H9 (cell line): Measurements from ENCODE around the gene DIAPH2. TPM values are rescaled to one million over a fixed set of nuclear protein-coding genes. Genes with fewer than 3 reads are reported as not detected.

Experiments
- DNase-seq: peaks from one replicate; pipeline ENCODE4 v3.0.0-alpha.2; 2017
- H2AFZ ChIP-seq: one replicate; pipeline ENCODE4 v1.6.1; 2013; ENCODE audit warnings: mild to moderate bottlenecking, low read length, control low read depth, moderate library complexity
- H2AK5ac ChIP-seq: 2 replicates; pipeline ENCODE4 v1.6.1; 2013; ENCODE audit warnings: low read length, control low read depth, mixed read lengths; ENCODE audit not compliant: insufficient read length
- H2BK120ac ChIP-seq: one replicate; pipeline ENCODE4 v1.6.1; 2013; ENCODE audit warnings: low read depth, mild to moderate bottlenecking, low read length, control low read depth, inconsistent platforms; ENCODE audit not compliant: poor library complexity, severe bottlenecking
- H2BK12ac ChIP-seq: 2 replicates; pipeline ENCODE4 v1.6.1; 2013; ENCODE audit warnings: low read length, control low read depth, mixed read lengths, low read depth; ENCODE audit not compliant: insufficient read length
- H2BK15ac ChIP-seq: 2 replicates; pipeline ENCODE4 v1.6.1; 2013; ENCODE audit warnings: low read depth, low read length, control low read depth
- H2BK20ac ChIP-seq: one replicate; pipeline ENCODE4 v1.6.1; 2013; ENCODE audit warnings: low read depth, mild to moderate bottlenecking, low read length, control low read depth, inconsistent platforms; ENCODE audit not compliant: poor library complexity, severe bottlenecking
- H2BK5ac ChIP-seq: 2 replicates; pipeline ENCODE4 v1.6.1; 2013; ENCODE audit warnings: low read length, control low read depth, mixed read lengths; ENCODE audit not compliant: insufficient read length
- H3K14ac ChIP-seq: 2 replicates; pipeline ENCODE4 v1.6.1; 2013; ENCODE audit warnings: low read length, control low read depth; ENCODE audit not compliant: insufficient read depth
- H3K18ac ChIP-seq: 2 replicates; pipeline ENCODE4 v1.6.1; 2013; ENCODE audit warnings: low read depth, mild to moderate bottlenecking, mixed read lengths, low read length, control low read depth; ENCODE audit not compliant: insufficient read length
- H3K23ac ChIP-seq: 2 replicates; pipeline ENCODE4 v1.6.1; 2013; ENCODE audit warnings: low read length, control low read depth, mixed read lengths, low read depth; ENCODE audit not compliant: insufficient read length
- H3K23me2 ChIP-seq: 2 replicates; pipeline ENCODE4 v1.6.1; 2013; ENCODE audit warnings: low read depth, mild to moderate bottlenecking, mixed read lengths, low read length, control low read depth; ENCODE audit not compliant: insufficient read length, poor library complexity, severe bottlenecking
- H3K27ac ChIP-seq: 2 replicates; pipeline ENCODE4 v1.5.1; 2013; ENCODE audit warnings: low read length, control low read depth, mixed read lengths, low read depth; ENCODE audit not compliant: insufficient read length
- H3K27me3 ChIP-seq: 2 replicates; pipeline ENCODE4 v1.6.1; 2013; ENCODE audit warnings: low read length, control low read depth, inconsistent platforms; ENCODE audit not compliant: insufficient read depth
- H3K4ac ChIP-seq: 2 replicates; pipeline ENCODE4 v1.6.1; 2013; ENCODE audit warnings: low read depth, mild to moderate bottlenecking, control low read depth, inconsistent platforms, low read length, moderate library complexity
- H3K4me1 ChIP-seq: 2 replicates; pipeline ENCODE4 v1.6.1; 2013; ENCODE audit warnings: low read length, control low read depth, inconsistent platforms; ENCODE audit not compliant: insufficient read depth
- H3K4me2 ChIP-seq: 2 replicates; pipeline ENCODE4 v1.6.1; 2013; ENCODE audit warnings: low read length, control low read depth, mixed read lengths; ENCODE audit not compliant: insufficient read length, insufficient read depth
- H3K56ac ChIP-seq: 2 replicates; pipeline ENCODE4 v1.6.1; 2013; ENCODE audit warnings: low read depth, mild to moderate bottlenecking, mixed read lengths, low read length, control low read depth; ENCODE audit not compliant: insufficient read length
- H3K79me1 ChIP-seq: 2 replicates; pipeline ENCODE4 v1.6.1; 2013; ENCODE audit warnings: low read depth, mild to moderate bottlenecking, moderate library complexity, low read length, control low read depth, inconsistent platforms; ENCODE audit not compliant: insufficient read depth, poor library complexity, severe bottlenecking
- H3K79me2 ChIP-seq: 2 replicates; pipeline ENCODE4 v1.6.1; 2013; ENCODE audit warnings: low read length, control low read depth, inconsistent platforms; ENCODE audit not compliant: insufficient read depth
- H3K9ac ChIP-seq: 2 replicates; pipeline ENCODE4 v1.6.1; 2013; ENCODE audit warnings: low read length, control low read depth, mixed read lengths; ENCODE audit not compliant: insufficient read length; ENCODE audit errors: extremely low read depth
- H3K9me3 ChIP-seq: one replicate; pipeline ENCODE4 v1.6.1; 2013; ENCODE audit warnings: low read depth, low read length, inconsistent platforms; ENCODE audit not compliant: control insufficient read depth
- H3T11ph ChIP-seq: one replicate; pipeline ENCODE4 v1.6.1; 2013; ENCODE audit warnings: mild to moderate bottlenecking, low read length, control low read depth, inconsistent platforms
- H4K20me1 ChIP-seq: one replicate; pipeline ENCODE4 v1.6.1; 2013; ENCODE audit not compliant: control insufficient read depth, insufficient read length, insufficient read depth
- H4K5ac ChIP-seq: 2 replicates; pipeline ENCODE4 v1.6.1; 2013; ENCODE audit warnings: low read depth, mild to moderate bottlenecking, mixed read lengths, low read length, control low read depth; ENCODE audit not compliant: insufficient read length
- H4K8ac ChIP-seq: replicated peaks from 2 replicates; pipeline ENCODE4 v1.6.1; 2013; ENCODE audit warnings: low read length, control low read depth, mixed read lengths, low read depth; ENCODE audit not compliant: insufficient read length
- H4K91ac ChIP-seq: 2 replicates; pipeline ENCODE4 v1.6.1; 2013; ENCODE audit warnings: low read depth, mild to moderate bottlenecking, moderate library complexity, mixed read lengths, low read length, control low read depth; ENCODE audit not compliant: insufficient read length
- H3K27ac Mint-ChIP-seq, 3 experiments: 2 replicates in 2 of 3; 3 replicates in 1 of 3; pipeline ENCODE4 v1.8.0; 2020 to 2021; ENCODE audit warnings: mixed read lengths in 3 of 3, mild to moderate bottlenecking in 1 of 3, moderate library complexity in 1 of 3
- H3K27me3 Mint-ChIP-seq: 2 replicates; pipeline ENCODE4 v1.8.0; 2021; ENCODE audit warnings: low read depth, mild to moderate bottlenecking, moderate library complexity, mixed read lengths
- H3K36me3 Mint-ChIP-seq, 3 experiments: 2 replicates in 2 of 3; 3 replicates in 1 of 3; pipeline ENCODE4 v1.8.0; 2020 to 2021; ENCODE audit warnings: low read depth in 3 of 3, mixed read lengths in 3 of 3; ENCODE audit not compliant: insufficient read depth in 1 of 3
- H3K4me1 Mint-ChIP-seq, 2 experiments: 2 replicates each; pipeline ENCODE4 v1.8.0; 2020; ENCODE audit warnings: mixed read lengths in 2 of 2
- H3K4me3 Mint-ChIP-seq, 2 experiments: 2 replicates in 1 of 2; 3 replicates in 1 of 2; pipeline ENCODE4 v1.8.0; 2020 to 2021; ENCODE audit warnings: mild to moderate bottlenecking in 2 of 2, mixed read lengths in 2 of 2, moderate library complexity in 1 of 2
- H3K9me3 Mint-ChIP-seq, 2 experiments: 2 replicates in 1 of 2; 3 replicates in 1 of 2; pipeline ENCODE4 v1.8.0; 2020; ENCODE audit warnings: mild to moderate bottlenecking in 2 of 2, mixed read lengths in 2 of 2, moderate library complexity in 1 of 2
- CTCF ChIP-seq: fragments of 200-600 bp; sonication (generic); conservative IDR thresholded peaks from 3 replicates; pipeline ENCODE4 v1.8.0; 2021; ENCODE audit warnings: antibody characterized with exemption, mild to moderate bottlenecking
- total RNA-seq: library from RNA; stranded (reverse); gene quantifications from 2 replicates; pipeline ENCODE4 v1.2.1, GENCODE V29; 2021

Gene DIAPH2
- total RNA-seq, 1 experiment from 2014 or later = 45.4 TPM

- Histone ChIP-seq H3K79me1 (no peaks in the 10 kb centered on the region), H2BK12ac (no peak overlapping the region), H3K14ac (no peak overlapping the region), H3K4me1 (no peaks in the 10 kb centered on the region), H3K23me2 (no peaks in the 10 kb centered on the region), H2BK5ac (no peak overlapping the region), H2BK20ac (no peak overlapping the region), H3K18ac (no peak overlapping the region), H3K56ac (no peak overlapping the region), H3K79me2 (no peaks in the 10 kb centered on the region; the same call in 1 of the 2 replicates), H4K91ac (no peak overlapping the region), H3K4ac (no peak overlapping the region), H2AK5ac (no peak overlapping the region), H2BK120ac (no peak overlapping the region), H4K5ac (no peak overlapping the region), H3T11ph (no peak overlapping the region), H2BK15ac (no peak overlapping the region), H3K27ac (no peak overlapping the region), H3K23ac (no peak overlapping the region), H4K20me1 (no peaks in the 10 kb centered on the region), H3K27me3 (no peaks in the 10 kb centered on the region), H3K4me2 (no peak overlapping the region), H2AFZ (no peak overlapping the region), H3K9me3 (no peaks in the 10 kb centered on the region), H4K8ac (no peak overlapping the region), H3K9ac (no peak overlapping the region)
- no peaks in the 10 kb centered on the region for H3K9me3 Mint-ChIP-seq
- H3K27ac Mint-ChIP-seq = no peak overlapping the region
- H3K4me3 Mint-ChIP-seq = no peak overlapping the region
- no peak for DNase-seq
- peaks cover 0 to 1% (median 0%) of the 10 kb centered on the region in 3 experiments; a peak in 1 of 7 replicates for H3K36me3 Mint-ChIP-seq
- H3K27me3 Mint-ChIP-seq = no peaks in the 10 kb centered on the region
- TF ChIP-seq CTCF = no peak
- peaks cover 48 to 59% of the 10 kb centered on the region in 2 experiments for H3K4me1 Mint-ChIP-seq
Observed at GRCh38 chrX:96705905-96706304, 21.3 kb downstream of the DIAPH2 start.
